H1 (cell line): ENCODE results near the gene FAM228B. TPM values are rescaled to one million over a fixed set of nuclear protein-coding genes. Genes with fewer than 3 reads are reported as not detected.

ENCODE experiments used
- CTCF ChIA-PET: fragments of 300-600 bp; sonication (Branson Sonifier 250); formaldehyde crosslinking; loops from one replicate; lab custom pipeline; 2021; ENCODE audit not compliant: partially characterized antibody; lab: Charles Lee
- POLR2A ChIA-PET: fragments of 300-600 bp; sonication (Branson Sonifier 250); formaldehyde crosslinking; loops from one replicate; lab custom pipeline; 2021; ENCODE audit warnings: inconsistent platforms; ENCODE audit not compliant: partially characterized antibody; lab: Charles Lee
- DNase-seq, 2 experiments: peaks; one replicate each; pipeline versions ENCODE4 v3.0.0 to v3.0.0-alpha.2; 2010 to 2022; ENCODE audit warnings: low spot score in 2 of 2, low read depth in 1 of 2, mixed read lengths in 1 of 2
- FAIRE-seq: peaks from 2 replicates; lab custom pipeline; 2011; peaks lifted over from hg19 to GRCh38; lab: Jason Lieb, UNC
- H2AFZ ChIP-seq: 2 replicates; pipeline ENCODE4 v1.8.1; 2012; ENCODE audit warnings: low read length, inconsistent platforms
- H2AK5ac ChIP-seq: 2 replicates; pipeline ENCODE4 v1.6.1; 2013; ENCODE audit warnings: low read depth, low read length
- H2BK120ac ChIP-seq: replicated peaks from 2 replicates; pipeline ENCODE3; 2013; ENCODE audit warnings: low read depth, low read length, inconsistent platforms
- H2BK12ac ChIP-seq: 2 replicates; pipeline ENCODE4 v1.6.1; 2013; ENCODE audit warnings: low read depth, low read length
- H2BK15ac ChIP-seq: 2 replicates; pipeline ENCODE4 v1.6.1; 2013; ENCODE audit warnings: low read length
- H2BK20ac ChIP-seq: 2 replicates; pipeline ENCODE4 v1.6.1; 2013; ENCODE audit warnings: low read length
- H2BK5ac ChIP-seq: 2 replicates; pipeline ENCODE4 v1.6.1; 2013; ENCODE audit warnings: low read depth, low read length
- H3K14ac ChIP-seq: 2 replicates; pipeline ENCODE4 v1.6.1; 2013; ENCODE audit warnings: inconsistent platforms; ENCODE audit not compliant: insufficient read length
- H3K18ac ChIP-seq: 2 replicates; pipeline ENCODE4 v1.6.1; 2013; ENCODE audit warnings: low read length; ENCODE audit errors: extremely low read depth
- H3K23ac ChIP-seq: 2 replicates; pipeline ENCODE4 v1.6.1; 2013; ENCODE audit warnings: inconsistent platforms; ENCODE audit not compliant: insufficient read length
- H3K23me2 ChIP-seq: 2 replicates; pipeline ENCODE4 v1.6.1; 2013; ENCODE audit warnings: low read depth, low read length
- H3K27ac ChIP-seq: 2 replicates; pipeline ENCODE4 v1.6.1; 2011; ENCODE audit warnings: low read depth, low read length, inconsistent platforms
- H3K27me3 ChIP-seq, 4 experiments: replicated peaks in 1 of 4; 1 replicate in 1 of 4; 2 replicates in 3 of 4; pipeline versions ENCODE4 v1.6.1 to v1.8.1; 2011 to 2013; ENCODE audit warnings: low read length in 3 of 4, mild to moderate bottlenecking in 3 of 4, inconsistent platforms in 2 of 4, mixed read lengths in 2 of 4, moderate library complexity in 1 of 4; ENCODE audit not compliant: control insufficient read depth in 3 of 4, insufficient read depth in 3 of 4; ENCODE audit errors: extremely low read depth in 1 of 4
- H3K36me3 ChIP-seq, 4 experiments: 2 replicates each; pipeline versions ENCODE4 v1.6.1 to v1.8.1; 2011 to 2013; ENCODE audit warnings: mild to moderate bottlenecking in 4 of 4, low read length in 3 of 4, moderate library complexity in 2 of 4, control low read depth in 1 of 4, inconsistent platforms in 1 of 4; ENCODE audit not compliant: insufficient read depth in 4 of 4, control insufficient read depth in 2 of 4
- H3K4ac ChIP-seq: replicated peaks from 2 replicates; pipeline ENCODE3; 2013; ENCODE audit warnings: low read length, low read depth, mixed read lengths, inconsistent platforms; ENCODE audit not compliant: insufficient read length
- H3K4me1 ChIP-seq, 4 experiments: replicated peaks in 1 of 4; 1 replicate in 1 of 4; 2 replicates in 3 of 4; pipeline versions ENCODE4 v1.6.1 to v1.8.1; 2011 to 2013; ENCODE audit warnings: low read length in 3 of 4, inconsistent platforms in 2 of 4, mixed read lengths in 1 of 4; ENCODE audit not compliant: insufficient read depth in 4 of 4, control insufficient read depth in 3 of 4
- H3K4me2 ChIP-seq, 2 experiments: 2 replicates each; pipeline versions ENCODE4 v1.6.1 to v1.8.1; 2011 to 2013; ENCODE audit warnings: low read depth in 2 of 2, low read length in 2 of 2, control low read depth in 1 of 2, inconsistent platforms in 1 of 2, mild to moderate bottlenecking in 1 of 2; ENCODE audit not compliant: insufficient read depth in 1 of 2
- H3K4me3 ChIP-seq, 4 experiments: fragments of 200-600, 300-600 bp in 1 of 4; sonication (generic), shearing (Covaris generic), sonication (Bioruptor Twin) in 1 of 4; 2 replicates each; pipeline versions ENCODE4 v1.5.1 to v1.8.1; 2011 to 2016; ENCODE audit warnings: low read length in 4 of 4, low read depth in 3 of 4, control low read depth in 2 of 4, inconsistent platforms in 2 of 4, mild to moderate bottlenecking in 2 of 4, mixed read lengths in 1 of 4, moderate library complexity in 1 of 4; ENCODE audit not compliant: insufficient read depth in 2 of 4; ENCODE audit errors: extremely low read depth in 1 of 4
- H3K56ac ChIP-seq: replicated peaks from 2 replicates; pipeline ENCODE3; 2013; ENCODE audit warnings: low read depth, mild to moderate bottlenecking, mixed read lengths, low read length, inconsistent platforms; ENCODE audit not compliant: insufficient read length
- H3K79me1 ChIP-seq: 2 replicates; pipeline ENCODE4 v1.6.1; 2013; ENCODE audit warnings: low read depth, low read length, control low read depth
- H3K79me2 ChIP-seq, 2 experiments: 2 replicates each; pipeline versions ENCODE4 v1.6.1 to v1.8.1; 2012 to 2013; ENCODE audit warnings: low read length in 2 of 2, mild to moderate bottlenecking in 2 of 2, inconsistent platforms in 1 of 2; ENCODE audit not compliant: insufficient read depth in 2 of 2, control insufficient read depth in 1 of 2
- H3K9ac ChIP-seq, 4 experiments: replicated peaks in 1 of 4; 1 replicate in 1 of 4; 2 replicates in 3 of 4; pipeline versions ENCODE4 v1.6.1 to v1.8.1; 2011 to 2013; ENCODE audit warnings: low read depth in 3 of 4, low read length in 3 of 4, control low read depth in 2 of 4, mild to moderate bottlenecking in 2 of 4, moderate library complexity in 2 of 4, inconsistent platforms in 1 of 4; ENCODE audit errors: extremely low read depth in 1 of 4
- H3K9me3 ChIP-seq, 2 experiments: 2 replicates each; pipeline versions ENCODE4 v1.6.1 to v1.8.1; 2012 to 2013; ENCODE audit warnings: mild to moderate bottlenecking in 2 of 2, moderate library complexity in 2 of 2, control low read depth in 1 of 2, inconsistent platforms in 1 of 2, low read depth in 1 of 2, low read length in 1 of 2, mixed read lengths in 1 of 2; ENCODE audit not compliant: insufficient read depth in 2 of 2
- H4K20me1 ChIP-seq, 2 experiments: replicated peaks in 1 of 2; 2 replicates each; pipeline versions ENCODE3 to v1.8.1; 2011 to 2013; ENCODE audit warnings: inconsistent platforms in 2 of 2, low read length in 2 of 2, mild to moderate bottlenecking in 1 of 2; ENCODE audit not compliant: insufficient read depth in 2 of 2, control insufficient read depth in 1 of 2
- H4K5ac ChIP-seq: 2 replicates; pipeline ENCODE4 v1.6.1; 2013; ENCODE audit warnings: low read length, low read depth, mixed read lengths, inconsistent platforms; ENCODE audit not compliant: insufficient read length
- H4K8ac ChIP-seq: 2 replicates; pipeline ENCODE4 v1.8.0; 2013; ENCODE audit warnings: mild to moderate bottlenecking, moderate library complexity, low read length, inconsistent platforms; ENCODE audit not compliant: insufficient read depth; ENCODE audit errors: extremely low read depth
- H4K91ac ChIP-seq: replicated peaks from 2 replicates; pipeline ENCODE3; 2013; ENCODE audit warnings: low read length, mixed read lengths, inconsistent platforms; ENCODE audit not compliant: insufficient read length
- ASH2L ChIP-seq: fragments of 200-600, 300-600 bp; sonication (generic); IDR thresholded peaks from one replicate; pipeline ENCODE4 v1.7.1; 2017; ENCODE audit warnings: low read length
- BCL11A ChIP-seq, 2 experiments: IDR thresholded peaks; one replicate each; pipeline ENCODE4 v1.6.1; 2011; ENCODE audit warnings: low read depth in 2 of 2, low read length in 2 of 2, mild to moderate bottlenecking in 2 of 2
- CTBP2 ChIP-seq: IDR thresholded peaks from 2 replicates; pipeline ENCODE4 v1.7.0; 2011; ENCODE audit warnings: borderline replicate concordance, mild to moderate bottlenecking, moderate library complexity, mixed read lengths, low read length; ENCODE audit not compliant: insufficient read depth, insufficient read length
- EGR1 ChIP-seq: IDR thresholded peaks from 2 replicates; pipeline ENCODE4 v1.6.1; 2011; ENCODE audit warnings: low read depth, low read length, borderline replicate concordance
- HDAC2 ChIP-seq, 2 experiments: fragments of 300-600 bp in 1 of 2; sonication (generic) in 1 of 2; IDR thresholded peaks; 2 replicates each; pipeline ENCODE4 v1.6.1; 2011 to 2012; ENCODE audit warnings: low read depth in 2 of 2, low read length in 2 of 2, mild to moderate bottlenecking in 2 of 2, moderate library complexity in 2 of 2, borderline replicate concordance in 1 of 2, inconsistent platforms in 1 of 2
- JUND ChIP-seq: IDR thresholded peaks from 2 replicates; pipeline ENCODE4 v1.6.1; 2011; ENCODE audit warnings: mild to moderate bottlenecking, improper control_type of control experiment, low read length
- PHF8 ChIP-seq: fragments of 200-600 bp; sonication (generic); conservative IDR thresholded peaks from 2 replicates; pipeline ENCODE4 v1.7.1; 2012; ENCODE audit warnings: low read depth, mild to moderate bottlenecking, inconsistent platforms, low read length, moderate library complexity
- RXRA ChIP-seq: IDR thresholded peaks from 2 replicates; pipeline ENCODE4 v1.6.1; 2011; ENCODE audit warnings: low read depth, mild to moderate bottlenecking, low read length, moderate library complexity; ENCODE audit not compliant: insufficient read depth
- SP1 ChIP-seq: IDR thresholded peaks from 2 replicates; pipeline ENCODE4 v1.6.1; 2011; ENCODE audit warnings: low read depth, low read length
- SP2 ChIP-seq: IDR thresholded peaks from 2 replicates; pipeline ENCODE4 v1.6.1; 2012; ENCODE audit warnings: mild to moderate bottlenecking, low read length, inconsistent platforms
- TAF1 ChIP-seq: IDR thresholded peaks from 2 replicates; pipeline ENCODE4 v1.6.1; 2011; ENCODE audit warnings: mild to moderate bottlenecking, low read depth, low read length
- YY1 ChIP-seq: IDR thresholded peaks from 2 replicates; pipeline ENCODE4 v1.6.1; 2011; ENCODE audit warnings: low read depth, mild to moderate bottlenecking, low read length
- WGBS, 2 experiments: shearing (Covaris generic) in 1 of 2; methylation state at CpG; one replicate each; pipeline versions ENCODE4 v1.1.6 to v1.1.7; 2013 to 2015; ENCODE audit warnings: low lambda C conversion rate in 2 of 2, mixed read lengths in 2 of 2, inconsistent platforms in 1 of 2, low coverage in 1 of 2, missing lambda C conversion rate in 1 of 2; ENCODE audit not compliant: insufficient replicate concordance in 2 of 2, insufficient coverage in 1 of 2, insufficient read length in 1 of 2; ENCODE audit errors: extremely low coverage in 1 of 2, missing lambda C conversion rate in 1 of 2; 5-methylcytosine and 5-hydroxymethylcytosine counted together
- polyA plus RNA-seq, 7 experiments: library from polyadenylated mRNA; depleted of rRNA in 3 of 7; stranded (reverse) in 5 of 7; unstranded in 2 of 7; fragments of >200 nt in 5 of 7; fragments of 200-250 nt in 2 of 7; gene quantifications; 1 replicate in 5 of 7; 2 replicates in 1 of 7; 4 replicates in 1 of 7; pipeline versions ENCODE4 v1.2.1 to v1.2.3, GENCODE V29; 2011 to 2013; ENCODE audit warnings: missing spikeins in 2 of 7, mixed read lengths in 2 of 7
- total RNA-seq: library from RNA; stranded (reverse); fragmentation: NEBNext Ultra II Directional; extraction: Animal tissue kit (Norgen Biotek cat#: 25700); gene quantifications from 2 replicates; pipeline ENCODE4 v1.2.1, GENCODE V29; 2021

The FAM228B gene
- total and polyA plus RNA-seq, 2 of the 8 experiments (the other 6 are each of a cell fraction or from before 2014, with no cell fraction given) = 1.4 to 3.2 TPM

- CTCF ChIA-PET = no interaction called here
- POLR2A ChIA-PET = no interaction called here
- Histone ChIP-seq H3K23me2 (no peaks in the 10 kb centered on the region), H3K79me2 (no peaks in the 10 kb centered on the region)
- TF ChIP-seq ASH2L = no peak
- TF ChIP-seq SP2 = no peak
- no peak for TF ChIP-seq CTBP2
- TF ChIP-seq HDAC2 (IDR thresholded peaks at IDR 0.05; ENCODE audit: borderline replicate concordance in 1 of 2, low read depth in 2 of 2, low read length in 2 of 2) = no peak
- no peak for TF ChIP-seq YY1
- no peak for TF ChIP-seq RXRA
- TF ChIP-seq JUND = no peak
- TF ChIP-seq SP1 = no peak
- no peak for TF ChIP-seq TAF1
- TF ChIP-seq BCL11A (IDR thresholded peaks at IDR 0.05; ENCODE audit: low read depth in 2 of 2, low read length in 2 of 2) = no peak
- TF ChIP-seq EGR1 = no peak
- no peak for TF ChIP-seq PHF8
- TF ChIP-seq, all 59 proteins: peak for 0
- H3K27ac ChIP-seq = no peak overlapping the region
- H3K27me3 ChIP-seq = no peaks in the 10 kb centered on the region; a peak in 1 of 7 replicates
- no peak overlapping the region for H2AK5ac ChIP-seq
- H2BK15ac ChIP-seq = no peak overlapping the region
- H4K91ac ChIP-seq = no peak overlapping the region
- no peaks in the 10 kb centered on the region for H3K9me3 ChIP-seq
- WGBS, 2 experiments = 93% methylated on average over 21 of the region's 21 CpGs; no CpG with 5 or more reads in 1 of the 2 experiments
- FAIRE-seq (no peak), DNase-seq (no peak)
- H4K20me1 ChIP-seq = no peaks in the 10 kb centered on the region
- no peak overlapping the region for H3K4me3 ChIP-seq
- H3K36me3 ChIP-seq = no peaks in the 10 kb centered on the region
- no peak overlapping the region; the same call in 1 of the 2 replicates for H2BK5ac ChIP-seq
- no peak overlapping the region for H3K9ac ChIP-seq
- no peak overlapping the region for H3K23ac ChIP-seq
- no peak overlapping the region for H2BK12ac ChIP-seq
- no peak overlapping the region for H2AFZ ChIP-seq
- H3K4me1 ChIP-seq = no peaks in the 10 kb centered on the region; a peak in 1 of 7 replicates
- no peak overlapping the region for H2BK20ac ChIP-seq
- H2BK120ac ChIP-seq = no peak overlapping the region
- no peak overlapping the region for H3K4ac ChIP-seq
- H3K4me2 ChIP-seq = no peak overlapping the region
- H3K14ac ChIP-seq = no peak overlapping the region
- H3K56ac ChIP-seq = no peak overlapping the region
- no peak overlapping the region for H4K5ac ChIP-seq
- H3K18ac ChIP-seq = no peak overlapping the region
- no peaks in the 10 kb centered on the region for H3K79me1 ChIP-seq
- no peak overlapping the region for H4K8ac ChIP-seq
Measured at GRCh38 chr2:24210723-24211122, 87.5 kb downstream of the FAM228B start.
